ENCODE results near the gene IL1RAPL1. TPM values are rescaled to one million over a fixed set of nuclear protein-coding genes. Genes with fewer than 3 reads are reported as not detected.

IL1RAPL1 gene
- total RNA-seq, 1 experiment from 2014 or later, result not detected

DNA sequence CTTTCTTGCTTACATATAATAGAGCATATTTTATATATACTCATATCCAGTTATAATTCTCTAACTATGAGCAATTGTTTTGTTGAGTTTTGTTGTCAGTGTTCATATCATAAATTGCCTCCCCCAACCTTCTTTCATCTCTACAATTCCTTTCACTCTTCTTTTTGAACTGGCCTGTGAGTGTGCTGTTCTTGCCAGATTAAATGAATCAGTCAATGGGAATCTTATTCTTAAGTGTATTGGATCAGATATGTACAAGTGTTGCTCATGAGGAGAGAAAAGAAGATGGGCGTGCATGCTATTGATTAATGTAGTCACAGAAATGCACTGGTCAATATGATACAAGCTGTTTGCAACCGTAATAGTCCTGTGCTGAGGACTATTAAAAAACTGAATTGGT lies 900.0 kb downstream of the IL1RAPL1 start:
- Mint-ChIP-seq H3K9me3 (ENCODE audit: unreplicated experiment) (no peaks in the 10 kb centered on the region), H3K36me3 (ENCODE audit: insufficient read depth, unreplicated experiment) (no peaks in the 10 kb centered on the region), H3K27me3 (ENCODE audit: insufficient read depth, unreplicated experiment) (peaks cover 29% of the 10 kb centered on the region), H3K4me1 (ENCODE audit: insufficient read depth, unreplicated experiment) (no peaks in the 10 kb centered on the region), H3K4me3 (ENCODE audit: unreplicated experiment) (no peak overlapping the region), H3K27ac (ENCODE audit: low read depth, unreplicated experiment) (no peak overlapping the region)
- TF ChIP-seq CTCF (IDR thresholded peaks at IDR 0.05; ENCODE audit: unreplicated experiment), result no peak
- intact Hi-C loops (cut with micrococcal nuclease), result no loop called here
- ChIA-PET CTCF (interaction anchor here (1.2 kb wide), 1 partner anchor 10 kb away, joined by 5 read pairs; no protein-coding TSS in a partner anchor), POLR2A (no interaction called here)
- no TSS peak for BruUV-seq (replicated peaks)
- no peak for DNase-seq (ENCODE audit: unreplicated experiment)

DNA sequence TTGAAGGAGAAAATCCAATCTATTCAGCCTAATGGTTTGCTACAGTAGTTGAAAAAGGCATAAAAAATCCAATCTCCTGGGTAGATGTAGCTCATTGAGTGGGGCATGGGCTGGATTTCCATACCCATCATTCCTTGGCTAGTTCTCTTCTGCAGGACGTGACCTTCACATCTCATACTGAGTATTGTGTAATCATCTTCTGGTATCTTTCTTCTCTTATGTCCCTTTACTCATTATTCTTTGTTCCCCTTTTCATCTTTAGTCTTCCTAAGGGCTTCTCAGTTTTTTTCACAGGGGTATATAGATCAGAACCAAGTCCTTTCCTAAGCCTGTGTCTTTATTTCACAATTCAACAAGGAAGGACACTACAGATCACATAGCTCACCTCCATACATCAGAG lies 900.5 kb downstream of the IL1RAPL1 start:
- H3K4me1 Mint-ChIP-seq (ENCODE audit: insufficient read depth, unreplicated experiment), result no peaks in the 10 kb centered on the region
- no peak overlapping the region for H3K4me3 Mint-ChIP-seq (ENCODE audit: unreplicated experiment)
- H3K36me3 Mint-ChIP-seq (ENCODE audit: insufficient read depth, unreplicated experiment), result no peaks in the 10 kb centered on the region
- peaks cover 29% of the 10 kb centered on the region for H3K27me3 Mint-ChIP-seq (ENCODE audit: insufficient read depth, unreplicated experiment)
- DNase-seq (ENCODE audit: unreplicated experiment), result no peak
- H3K9me3 Mint-ChIP-seq (ENCODE audit: unreplicated experiment), result no peaks in the 10 kb centered on the region
- TF ChIP-seq CTCF (IDR thresholded peaks at IDR 0.05; ENCODE audit: unreplicated experiment), result no peak
- CTCF ChIA-PET, result no interaction called here
- POLR2A ChIA-PET, result no interaction called here
- intact Hi-C loops (cut with micrococcal nuclease), result no loop called here
- H3K27ac Mint-ChIP-seq (ENCODE audit: low read depth, unreplicated experiment), result no peak overlapping the region
- BruUV-seq (replicated peaks), result no TSS peak

- ChIA-PET CTCF (interaction anchor here (0.7 kb wide), 1 partner anchor 74 kb away, joined by 3 read pairs; no protein-coding TSS in a partner anchor), POLR2A (no interaction called here)
- intact Hi-C loops (cut with micrococcal nuclease), result no loop called here
- no peak for DNase-seq (ENCODE audit: unreplicated experiment)
- no TSS peak for BruUV-seq (replicated peaks)
- Mint-ChIP-seq H3K4me1 (ENCODE audit: insufficient read depth, unreplicated experiment) (no peaks in the 10 kb centered on the region), H3K9me3 (ENCODE audit: unreplicated experiment) (no peaks in the 10 kb centered on the region), H3K36me3 (ENCODE audit: insufficient read depth, unreplicated experiment) (no peaks in the 10 kb centered on the region), H3K4me3 (ENCODE audit: unreplicated experiment) (no peak overlapping the region), H3K27ac (ENCODE audit: low read depth, unreplicated experiment) (no peak overlapping the region), H3K27me3 (ENCODE audit: insufficient read depth, unreplicated experiment) (peaks cover 27% of the 10 kb centered on the region)
- TF ChIP-seq CTCF (IDR thresholded peaks at IDR 0.05; ENCODE audit: unreplicated experiment), result no peak
These were observed 901.7 kb downstream of the IL1RAPL1 start for GRCh38 chrX:29488919-29489318.

DNA sequence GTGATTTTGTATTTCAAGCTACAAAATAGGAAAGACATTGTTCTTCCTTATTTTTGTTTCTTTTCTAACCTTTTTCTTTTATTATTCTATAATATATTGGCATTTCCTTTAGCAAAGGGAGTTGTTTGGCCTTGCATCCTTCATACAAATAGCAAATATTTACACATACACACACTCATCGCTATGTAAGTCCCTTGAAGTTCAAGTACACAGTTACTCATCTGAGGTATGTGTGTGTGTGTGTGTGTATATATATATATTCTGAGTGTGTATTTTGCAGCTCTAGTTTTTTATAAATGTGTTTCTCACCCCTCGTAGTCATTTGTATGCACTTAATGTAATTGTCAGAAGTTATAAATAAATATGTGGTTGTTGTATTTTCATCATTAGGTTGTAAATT lies 903.4 kb downstream of the IL1RAPL1 start:
- peaks cover 16% of the 10 kb centered on the region for H3K27me3 Mint-ChIP-seq (ENCODE audit: insufficient read depth, unreplicated experiment)
- no peaks in the 10 kb centered on the region for H3K36me3 Mint-ChIP-seq (ENCODE audit: insufficient read depth, unreplicated experiment)
- H3K27ac Mint-ChIP-seq (ENCODE audit: low read depth, unreplicated experiment), result no peak overlapping the region
- no peaks in the 10 kb centered on the region for H3K4me1 Mint-ChIP-seq (ENCODE audit: insufficient read depth, unreplicated experiment)
- H3K9me3 Mint-ChIP-seq (ENCODE audit: unreplicated experiment), result no peaks in the 10 kb centered on the region
- no TSS peak for BruUV-seq (replicated peaks)
- ChIA-PET POLR2A (no interaction called here), CTCF (interaction anchor here (0.9 kb wide), 1 partner anchor 12 kb away, joined by 3 read pairs; no protein-coding TSS in a partner anchor)
- intact Hi-C loops (cut with micrococcal nuclease), result no loop called here
- no peak for DNase-seq (ENCODE audit: unreplicated experiment)
- TF ChIP-seq CTCF (IDR thresholded peaks at IDR 0.05; ENCODE audit: unreplicated experiment), result no peak
- H3K4me3 Mint-ChIP-seq (ENCODE audit: unreplicated experiment), result no peak overlapping the region

Measured in MCF 10A (cell line).